Liver (tissue), 3 donors: ENCODE results near the gene LHPP.

Experiments
- FOXA1 ChIP-seq: IDR thresholded peaks from 2 replicates; pipeline ENCODE4 v1.6.1; 2016; ENCODE audit warnings: antibody characterized with exemption
- TAF1 ChIP-seq: conservative IDR thresholded peaks from 2 replicates; pipeline ENCODE4 v1.6.1; 2016; ENCODE audit warnings: antibody characterized with exemption, mild to moderate bottlenecking
- YY1 ChIP-seq: IDR thresholded peaks from 2 replicates; pipeline ENCODE4 v1.6.1; 2016; ENCODE audit warnings: antibody characterized with exemption, mild to moderate bottlenecking
- TF ChIP-seq, protein P1 (sequence below): fragments of 150-350 bp; IDR thresholded peaks from 2 replicates; pipeline ENCODE4 v1.5.1; 2017; ENCODE audit warnings: improper control_type of control experiment, low read depth, low read length; ENCODE audit not compliant: missing input control
- TF ChIP-seq, protein P2 (sequence below): IDR thresholded peaks from 2 replicates; pipeline ENCODE4 v1.6.1; 2016; ENCODE audit warnings: antibody characterized with exemption
- donor health status: healthy.
- donor health status: healthy.

DNA sequence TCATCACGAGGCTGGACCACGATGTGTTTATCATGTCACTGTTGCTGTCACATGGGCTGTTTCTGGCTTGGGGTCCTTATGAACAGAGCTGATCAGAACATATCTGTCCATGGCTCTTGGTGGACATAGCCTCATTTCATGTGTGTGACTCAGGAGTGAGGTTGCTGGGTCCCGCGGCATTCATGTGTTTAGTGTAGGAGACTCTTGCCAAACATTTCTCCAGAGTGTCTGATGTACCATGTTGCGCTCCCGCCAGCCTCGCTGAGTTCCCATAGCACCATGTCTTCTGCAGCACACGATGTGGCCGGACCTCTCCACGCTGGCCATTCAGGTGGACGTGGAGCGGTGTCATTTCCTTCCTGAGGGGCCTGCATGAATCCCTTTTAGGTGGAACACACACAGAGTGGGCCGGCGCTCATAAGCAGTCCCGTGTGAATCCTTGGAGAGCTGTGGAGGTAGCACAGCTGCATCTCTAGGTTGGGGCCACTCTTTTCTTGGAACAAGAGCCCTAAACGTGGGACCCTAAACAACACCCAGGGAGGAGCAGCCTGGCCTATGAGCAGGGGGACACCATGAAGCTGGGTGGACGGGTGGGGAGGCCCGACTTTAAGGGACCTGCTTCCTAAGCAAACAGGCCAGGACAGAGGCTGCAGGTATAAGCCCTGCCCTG lies 134.6 kb downstream of the LHPP start:
- TF ChIP-seq TAF1: no peak
- TF ChIP-seq, protein P1, sequence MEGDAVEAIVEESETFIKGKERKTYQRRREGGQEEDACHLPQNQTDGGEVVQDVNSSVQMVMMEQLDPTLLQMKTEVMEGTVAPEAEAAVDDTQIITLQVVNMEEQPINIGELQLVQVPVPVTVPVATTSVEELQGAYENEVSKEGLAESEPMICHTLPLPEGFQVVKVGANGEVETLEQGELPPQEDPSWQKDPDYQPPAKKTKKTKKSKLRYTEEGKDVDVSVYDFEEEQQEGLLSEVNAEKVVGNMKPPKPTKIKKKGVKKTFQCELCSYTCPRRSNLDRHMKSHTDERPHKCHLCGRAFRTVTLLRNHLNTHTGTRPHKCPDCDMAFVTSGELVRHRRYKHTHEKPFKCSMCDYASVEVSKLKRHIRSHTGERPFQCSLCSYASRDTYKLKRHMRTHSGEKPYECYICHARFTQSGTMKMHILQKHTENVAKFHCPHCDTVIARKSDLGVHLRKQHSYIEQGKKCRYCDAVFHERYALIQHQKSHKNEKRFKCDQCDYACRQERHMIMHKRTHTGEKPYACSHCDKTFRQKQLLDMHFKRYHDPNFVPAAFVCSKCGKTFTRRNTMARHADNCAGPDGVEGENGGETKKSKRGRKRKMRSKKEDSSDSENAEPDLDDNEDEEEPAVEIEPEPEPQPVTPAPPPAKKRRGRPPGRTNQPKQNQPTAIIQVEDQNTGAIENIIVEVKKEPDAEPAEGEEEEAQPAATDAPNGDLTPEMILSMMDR: no peak
- TF ChIP-seq, protein P2, sequence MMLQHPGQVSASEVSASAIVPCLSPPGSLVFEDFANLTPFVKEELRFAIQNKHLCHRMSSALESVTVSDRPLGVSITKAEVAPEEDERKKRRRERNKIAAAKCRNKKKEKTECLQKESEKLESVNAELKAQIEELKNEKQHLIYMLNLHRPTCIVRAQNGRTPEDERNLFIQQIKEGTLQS: no peak
- TF ChIP-seq YY1: no peak
- TF ChIP-seq FOXA1: no peak
